ENCODE data around the gene ZMYND19.

Gene ZMYND19

GRCh38 chr9:137618105-137619067, 28.1 kb upstream of the ZMYND19 start, which contains the start of gene EHMT1 (continued):
- TF ChIP-seq, protein P1, sequence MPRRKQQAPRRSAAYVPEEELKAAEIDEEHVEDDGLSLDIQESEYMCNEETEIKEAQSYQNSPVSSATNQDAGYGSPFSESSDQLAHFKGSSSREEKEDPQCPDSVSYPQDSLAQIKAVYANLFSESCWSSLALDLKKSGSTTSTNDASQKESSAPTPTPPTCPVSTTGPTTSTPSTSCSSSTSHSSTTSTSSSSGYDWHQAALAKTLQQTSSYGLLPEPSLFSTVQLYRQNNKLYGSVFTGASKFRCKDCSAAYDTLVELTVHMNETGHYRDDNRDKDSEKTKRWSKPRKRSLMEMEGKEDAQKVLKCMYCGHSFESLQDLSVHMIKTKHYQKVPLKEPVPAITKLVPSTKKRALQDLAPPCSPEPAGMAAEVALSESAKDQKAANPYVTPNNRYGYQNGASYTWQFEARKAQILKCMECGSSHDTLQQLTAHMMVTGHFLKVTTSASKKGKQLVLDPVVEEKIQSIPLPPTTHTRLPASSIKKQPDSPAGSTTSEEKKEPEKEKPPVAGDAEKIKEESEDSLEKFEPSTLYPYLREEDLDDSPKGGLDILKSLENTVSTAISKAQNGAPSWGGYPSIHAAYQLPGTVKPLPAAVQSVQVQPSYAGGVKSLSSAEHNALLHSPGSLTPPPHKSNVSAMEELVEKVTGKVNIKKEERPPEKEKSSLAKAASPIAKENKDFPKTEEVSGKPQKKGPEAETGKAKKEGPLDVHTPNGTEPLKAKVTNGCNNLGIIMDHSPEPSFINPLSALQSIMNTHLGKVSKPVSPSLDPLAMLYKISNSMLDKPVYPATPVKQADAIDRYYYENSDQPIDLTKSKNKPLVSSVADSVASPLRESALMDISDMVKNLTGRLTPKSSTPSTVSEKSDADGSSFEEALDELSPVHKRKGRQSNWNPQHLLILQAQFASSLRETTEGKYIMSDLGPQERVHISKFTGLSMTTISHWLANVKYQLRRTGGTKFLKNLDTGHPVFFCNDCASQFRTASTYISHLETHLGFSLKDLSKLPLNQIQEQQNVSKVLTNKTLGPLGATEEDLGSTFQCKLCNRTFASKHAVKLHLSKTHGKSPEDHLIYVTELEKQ (tag by site-specific recombination; IDR thresholded peaks at IDR 0.05; ENCODE audit: borderline replicate concordance) = 0 out of 2 replicates have a peak, but pooled peaks have one; percentile 7
- TF ChIP-seq ZSCAN4 (tag by site-specific recombination; IDR thresholded peaks at IDR 0.05) (no peak), CTCF (tag by site-specific recombination; IDR thresholded peaks at IDR 0.05) (peak; percentile 57), KLF1 (tag by site-specific recombination; IDR thresholded peaks at IDR 0.05) (no peak), ZNF707 (tag by site-specific recombination; IDR thresholded peaks at IDR 0.05) (no peak), ZNF843 (tag by site-specific recombination; IDR thresholded peaks at IDR 0.05) (peak; percentile 22; the same call in 1 of the 2 replicates), ZFP3 (tag by site-specific recombination; IDR thresholded peaks at IDR 0.05; ENCODE audit: low read depth) (no peak), KLF16 (tag by site-specific recombination; IDR thresholded peaks at IDR 0.05) (peak; percentile 64; the same call in 1 of the 2 replicates), ZNF585B (tag by site-specific recombination; IDR thresholded peaks at IDR 0.05) (no peak), KLF9 (tag by site-specific recombination; IDR thresholded peaks at IDR 0.05; ENCODE audit: low read depth) (peak; percentile 57), ZNF221 (tag by site-specific recombination; IDR thresholded peaks at IDR 0.05; ENCODE audit: borderline replicate concordance) (peak; percentile 12; the same call in 1 of the 2 replicates), BCL11A (tag by site-specific recombination; IDR thresholded peaks at IDR 0.05; ENCODE audit: low read depth) (peak; percentile 88), SP7 (tag by site-specific recombination; IDR thresholded peaks at IDR 0.05) (peak; percentile 78), SETDB1 (IDR thresholded peaks at IDR 0.05; ENCODE audit: insufficient read length, low read length) (no peak), ZNF175 (tag by site-specific recombination; IDR thresholded peaks at IDR 0.05) (no peak), ZBTB21 (tag by site-specific recombination; IDR thresholded peaks at IDR 0.05) (no peak), ZNF501 (tag by site-specific recombination; IDR thresholded peaks at IDR 0.05) (peak; percentile 86), KLF7 (tag by site-specific recombination; IDR thresholded peaks at IDR 0.05; ENCODE audit: borderline replicate concordance) (peak; percentile 77), HOXA7 (CRISPR knock-in tag; IDR thresholded peaks at IDR 0.05; ENCODE audit: borderline replicate concordance) (no peak), PRDM6 (tag by site-specific recombination; IDR thresholded peaks at IDR 0.05) (no peak), ZNF223 (tag by site-specific recombination; IDR thresholded peaks at IDR 0.05) (no peak), ZNF791 (tag by site-specific recombination; IDR thresholded peaks at IDR 0.05) (no peak), ZNF239 (tag by site-specific recombination; IDR thresholded peaks at IDR 0.05) (no peak), ZNF214 (tag by site-specific recombination; IDR thresholded peaks at IDR 0.05; ENCODE audit: borderline replicate concordance) (no peak), ZNF114 (tag by site-specific recombination; IDR thresholded peaks at IDR 0.05) (no peak), SP3 (tag by site-specific recombination; IDR thresholded peaks at IDR 0.05) (peak; percentile 79), ZNF510 (tag by site-specific recombination; IDR thresholded peaks at IDR 0.05; ENCODE audit: insufficient replicate concordance) (no peak)
- TF ChIP-seq, protein P2, sequence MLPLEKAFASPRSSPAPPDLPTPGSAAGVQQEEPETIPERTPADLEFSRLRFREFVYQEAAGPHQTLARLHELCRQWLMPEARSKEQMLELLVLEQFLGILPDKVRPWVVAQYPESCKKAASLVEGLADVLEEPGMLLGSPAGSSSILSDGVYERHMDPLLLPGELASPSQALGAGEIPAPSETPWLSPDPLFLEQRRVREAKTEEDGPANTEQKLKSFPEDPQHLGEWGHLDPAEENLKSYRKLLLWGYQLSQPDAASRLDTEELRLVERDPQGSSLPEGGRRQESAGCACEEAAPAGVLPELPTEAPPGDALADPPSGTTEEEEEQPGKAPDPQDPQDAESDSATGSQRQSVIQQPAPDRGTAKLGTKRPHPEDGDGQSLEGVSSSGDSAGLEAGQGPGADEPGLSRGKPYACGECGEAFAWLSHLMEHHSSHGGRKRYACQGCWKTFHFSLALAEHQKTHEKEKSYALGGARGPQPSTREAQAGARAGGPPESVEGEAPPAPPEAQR (tag by site-specific recombination; IDR thresholded peaks at IDR 0.05) = no peak; the same call in 1 of the 2 replicates
- TF ChIP-seq, protein P3, sequence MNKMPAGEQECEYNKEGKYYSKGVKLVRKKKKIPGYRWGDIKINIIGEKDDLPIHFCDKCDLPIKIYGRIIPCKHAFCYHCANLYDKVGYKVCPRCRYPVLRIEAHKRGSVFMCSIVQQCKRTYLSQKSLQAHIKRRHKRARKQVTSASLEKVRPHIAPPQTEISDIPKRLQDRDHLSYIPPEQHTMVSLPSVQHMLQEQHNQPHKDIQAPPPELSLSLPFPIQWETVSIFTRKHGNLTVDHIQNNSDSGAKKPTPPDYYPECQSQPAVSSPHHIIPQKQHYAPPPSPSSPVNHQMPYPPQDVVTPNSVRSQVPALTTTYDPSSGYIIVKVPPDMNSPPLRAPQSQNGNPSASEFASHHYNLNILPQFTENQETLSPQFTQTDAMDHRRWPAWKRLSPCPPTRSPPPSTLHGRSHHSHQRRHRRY (tag by site-specific recombination; IDR thresholded peaks at IDR 0.05) = no peak

All from HEK293 (cell line).